ENCODE results near the gene GPC4. TPM values are rescaled to one million over a fixed set of nuclear protein-coding genes. Genes with fewer than 3 reads are reported as not detected.
A peak's percentile ranks its signal among the peaks of the same experiment; 100 is the strongest.
"Not testable (repeated sequence)": the region's sequence is repeated elsewhere in the genome, so short reads cannot be mapped to it uniquely, and the experiment has no call there.

Gene GPC4
- total RNA-seq, 1 experiment from 2014 or later: 2.5 TPM

DNA sequence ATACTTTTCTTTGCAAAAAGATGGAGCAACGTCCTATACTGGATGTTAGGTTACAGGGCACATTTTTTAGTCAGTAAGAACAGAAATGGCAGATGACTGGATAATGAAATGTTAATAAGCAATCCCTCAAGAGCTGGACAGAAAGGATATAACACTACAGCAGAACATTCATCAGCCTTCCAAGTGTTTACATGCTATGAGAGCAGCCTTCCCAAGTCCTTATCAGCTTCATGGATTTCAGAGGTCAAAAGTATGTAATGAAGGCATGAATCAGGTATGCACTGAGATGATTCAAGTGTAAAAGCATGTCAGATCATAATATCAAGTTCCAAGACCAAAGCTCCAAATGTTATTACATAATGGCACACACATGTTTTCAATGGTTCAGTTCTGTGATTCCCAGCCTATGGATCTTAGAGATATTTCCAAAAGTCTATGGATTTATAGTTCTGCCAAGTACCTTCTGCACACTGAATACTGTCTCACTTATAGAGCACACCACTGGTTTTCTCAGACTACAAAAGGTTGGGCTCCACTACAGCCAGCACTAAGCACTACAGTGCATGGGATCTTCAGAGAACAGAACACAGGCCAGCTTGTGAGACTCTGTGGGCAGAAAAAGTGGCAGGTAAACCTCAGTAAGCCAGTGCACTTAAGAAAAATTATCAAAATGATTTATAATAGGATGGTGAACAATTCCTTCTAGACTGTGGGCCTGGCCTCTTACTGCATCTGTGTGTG is 49.2 kb downstream of the GPC4 start:
- DNase-seq (ENCODE audit: low read depth): peak; percentile 4

DNA sequence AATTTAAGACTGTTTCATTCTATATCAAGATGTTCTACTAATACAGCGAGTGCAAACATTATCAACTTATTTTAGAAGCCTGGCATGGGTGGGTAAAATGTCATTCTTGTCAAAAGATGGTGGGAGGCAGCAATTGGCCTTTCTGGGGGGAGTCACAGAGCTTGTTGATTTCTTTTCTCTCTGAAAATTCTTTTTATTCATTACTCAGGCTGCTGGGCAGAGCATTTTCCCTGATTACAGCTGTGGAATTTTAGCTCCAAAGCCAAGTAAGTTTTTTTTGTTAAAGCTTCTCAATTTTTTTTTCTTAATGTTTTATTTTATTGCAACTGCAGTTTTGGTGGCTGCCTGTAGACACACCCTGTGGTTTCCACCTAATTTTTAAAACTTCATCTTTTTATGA is 50.4 kb downstream of the GPC4 start:
- no peak for DNase-seq (ENCODE audit: low read depth)

DNA sequence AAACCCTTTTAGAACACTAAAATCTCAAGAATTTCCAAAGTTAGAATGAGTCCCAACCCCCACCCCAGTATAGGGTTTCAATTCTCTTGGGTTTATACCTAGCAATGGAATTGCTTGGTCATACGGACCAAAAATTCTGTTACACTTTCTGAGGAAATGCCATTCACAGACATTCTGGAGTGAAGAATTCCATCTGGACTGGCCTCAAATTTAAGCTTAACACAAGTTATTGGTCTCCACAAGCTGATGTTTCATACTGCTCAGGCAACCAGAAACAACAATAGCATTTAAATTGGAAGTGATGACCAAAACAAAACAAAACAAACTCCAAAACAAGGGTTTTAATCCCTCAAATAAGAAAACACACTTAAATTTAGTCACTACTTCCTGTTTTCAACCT is 51.1 kb downstream of the GPC4 start:
- no peak for DNase-seq (ENCODE audit: low read depth)

DNA sequence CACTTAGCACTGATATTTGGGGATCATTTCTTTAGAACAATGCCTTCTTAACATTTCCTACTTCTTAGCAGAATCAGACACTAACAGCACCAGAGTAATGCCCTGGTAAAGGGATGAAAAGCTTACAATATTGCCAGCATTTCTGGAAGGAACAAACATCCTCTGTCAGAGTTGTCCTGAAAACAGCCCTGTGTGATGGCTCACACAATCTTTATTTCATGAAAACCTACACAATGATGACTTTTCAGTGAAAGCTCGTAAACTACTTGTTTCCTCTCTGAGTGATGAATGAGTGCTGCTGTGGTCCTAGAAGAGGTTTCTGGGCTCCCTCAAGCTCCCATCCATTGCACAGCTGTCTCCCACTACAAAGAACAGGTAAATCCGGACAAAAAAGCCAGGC is 52.8 kb downstream of the GPC4 start:
- DNase-seq (ENCODE audit: low read depth): no peak

DNA sequence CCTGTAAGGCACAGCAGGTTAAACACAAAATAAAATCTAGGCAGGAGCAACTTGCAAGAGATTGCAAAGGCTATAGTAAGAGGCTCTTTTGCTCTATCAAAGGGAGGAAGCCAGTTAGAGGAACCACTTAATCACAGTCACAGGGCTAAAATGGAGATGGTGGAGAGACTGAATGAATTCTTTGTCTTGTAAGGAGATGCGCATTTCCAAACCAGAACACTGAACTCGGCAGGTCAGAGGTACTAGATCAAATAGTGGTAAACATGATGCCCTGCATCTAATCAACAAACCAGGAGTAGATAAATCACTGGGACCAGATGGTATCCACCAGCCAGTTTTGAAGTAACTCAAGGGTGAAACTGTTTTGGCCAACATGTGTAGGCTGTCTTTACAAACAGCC is 55.8 kb downstream of the GPC4 start:
- DNase-seq (ENCODE audit: low read depth): no peak

DNA sequence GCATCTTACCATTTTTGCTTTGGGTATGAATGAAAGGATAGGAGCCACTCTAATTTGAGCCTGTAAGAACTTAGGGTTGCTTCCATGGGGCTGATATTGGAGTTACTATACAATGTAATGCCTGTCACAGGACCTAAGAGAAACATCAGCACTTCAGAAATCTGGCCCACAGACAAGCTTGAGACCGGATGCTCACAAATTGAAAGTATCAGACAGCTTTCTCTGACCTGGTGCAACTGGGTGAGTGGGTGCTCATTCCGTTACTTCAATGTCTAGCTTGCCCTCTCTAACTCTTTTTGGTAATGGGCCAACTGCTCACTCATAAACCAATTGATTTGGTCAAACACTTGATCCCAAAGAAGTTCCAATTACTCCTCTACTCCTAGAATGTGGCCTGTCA is 62.1 kb downstream of the GPC4 start:
- DNase-seq (ENCODE audit: low read depth): no peak

DNA sequence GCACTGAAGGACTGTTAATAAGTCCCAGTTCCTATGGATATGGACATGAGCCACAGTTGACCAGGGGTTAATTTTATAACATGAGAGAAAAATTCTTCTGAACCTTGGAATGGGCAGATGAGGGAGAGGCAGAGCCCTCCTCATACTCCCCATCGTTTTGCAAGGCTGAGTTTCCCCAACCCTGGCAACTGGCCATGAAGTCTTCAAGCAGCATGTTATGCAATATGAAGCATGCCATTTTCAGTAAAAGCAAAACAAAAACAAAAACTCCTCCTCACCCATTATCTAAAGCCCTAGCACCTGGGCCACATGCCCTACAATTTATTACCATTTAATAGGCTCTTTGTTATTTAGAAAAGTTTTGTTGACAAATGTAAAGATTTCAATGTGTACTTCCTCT is 64.5 kb downstream of the GPC4 start:
- no peak for DNase-seq (ENCODE audit: low read depth)

DNA sequence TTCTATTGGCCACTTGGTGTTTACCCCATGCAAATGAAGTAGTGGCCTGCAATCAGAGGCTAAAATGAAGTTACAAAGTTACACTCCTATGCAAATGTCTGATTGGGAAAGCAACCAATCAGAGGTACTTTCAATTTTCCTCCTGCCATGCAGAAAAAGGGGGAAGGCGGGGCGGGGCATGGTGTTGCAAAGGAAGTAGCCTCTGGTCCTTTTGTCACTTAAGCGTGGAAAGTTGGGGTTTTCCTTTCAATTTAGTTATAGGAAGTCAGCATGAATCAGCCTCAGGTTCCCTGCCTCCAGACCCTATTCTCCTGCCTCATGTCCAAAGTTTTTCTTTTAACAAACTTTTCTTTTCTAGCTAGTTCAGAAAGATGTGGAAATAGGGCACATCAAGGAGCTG is 69.3 kb downstream of the GPC4 start:
- no peak for DNase-seq (ENCODE audit: low read depth)

DNA sequence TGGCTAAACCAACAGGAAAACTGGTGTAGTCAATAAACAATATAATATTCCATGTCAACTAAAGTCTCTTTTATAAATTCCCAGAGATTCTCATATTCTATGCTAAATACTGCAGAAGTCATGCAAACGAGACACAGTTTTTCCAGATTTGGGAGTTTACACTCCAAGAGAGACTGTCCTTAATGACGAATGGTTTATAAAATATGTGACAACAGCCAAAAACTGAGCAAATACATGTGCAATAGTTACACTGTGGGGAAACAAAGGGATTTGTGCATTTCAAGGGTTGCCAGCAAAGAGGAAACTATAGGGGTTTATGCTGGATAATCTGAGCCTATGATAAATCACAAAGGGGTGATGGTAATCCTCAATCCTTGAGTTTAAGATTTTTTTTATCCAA is 75.7 kb downstream of the GPC4 start:
- no peak for DNase-seq (ENCODE audit: low read depth)

DNA sequence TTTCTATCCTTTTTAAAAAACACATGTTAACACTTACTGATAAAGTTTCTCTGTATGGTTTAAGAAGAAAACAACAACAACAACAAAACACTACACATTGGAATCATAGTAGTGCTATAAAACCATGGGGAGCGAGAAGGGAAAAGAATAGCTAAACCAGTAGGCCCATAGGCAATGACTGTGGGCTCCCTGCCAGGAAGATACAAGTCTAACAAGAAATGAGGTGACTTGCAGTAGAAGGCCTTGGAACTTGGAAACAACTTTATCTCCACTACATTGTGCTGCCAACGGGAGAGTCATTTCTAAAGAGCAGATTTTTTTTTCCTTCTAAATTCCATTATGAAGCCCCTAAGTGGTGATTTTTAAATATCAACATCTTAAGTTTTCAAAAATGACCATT is 78.0 kb downstream of the GPC4 start:
- DNase-seq (ENCODE audit: low read depth): no peak

DNA sequence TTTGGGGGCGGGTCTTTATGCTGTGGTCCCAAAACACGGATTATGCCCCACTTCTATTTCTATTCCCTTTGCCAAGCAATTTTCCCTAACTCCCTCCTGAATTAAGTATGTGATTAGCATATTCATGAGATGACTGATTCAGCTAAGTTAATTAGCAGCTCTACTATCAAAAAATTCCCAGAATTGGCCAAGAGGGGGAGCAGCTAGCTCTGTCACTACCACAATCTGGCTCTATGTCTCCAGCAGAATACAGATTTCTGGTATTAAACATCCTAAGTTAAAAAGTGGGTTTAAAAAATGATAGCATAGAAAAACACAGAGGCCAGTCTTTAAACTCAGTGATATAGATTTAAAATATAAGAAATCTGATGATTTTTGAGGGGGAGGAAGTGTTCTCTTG is 80.3 kb downstream of the GPC4 start:
- DNase-seq (ENCODE audit: low read depth): peak; percentile 6

DNA sequence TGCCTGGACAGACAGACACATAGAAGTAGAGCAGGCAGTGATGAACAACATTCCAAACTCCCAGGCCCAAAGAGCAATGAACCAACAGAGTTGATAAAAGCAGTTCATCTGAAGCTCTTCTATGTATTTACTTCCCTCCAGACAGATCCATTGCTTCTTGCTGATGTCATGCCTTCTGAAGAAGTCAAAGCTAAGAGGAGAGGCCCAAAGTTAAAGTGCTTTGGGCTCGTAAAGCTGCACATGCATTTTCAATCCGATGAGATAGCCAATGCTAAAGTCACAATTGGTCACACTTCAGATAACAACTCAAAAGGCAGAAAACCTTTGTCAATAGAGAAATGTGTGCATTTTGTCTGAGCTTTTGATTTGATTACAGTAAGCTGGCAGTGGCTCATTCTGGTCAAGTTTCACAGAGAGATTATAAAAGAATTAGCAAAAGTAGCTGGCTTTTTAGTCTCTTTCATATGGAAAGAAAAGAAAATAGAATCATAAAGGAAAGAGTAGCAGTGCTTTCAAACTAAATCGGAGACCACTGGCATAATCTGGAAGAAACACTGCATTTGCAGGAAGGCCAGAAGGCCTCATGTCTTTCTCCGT is 82.0 kb downstream of the GPC4 start:
- DNase-seq (ENCODE audit: low read depth): no peak

DNA sequence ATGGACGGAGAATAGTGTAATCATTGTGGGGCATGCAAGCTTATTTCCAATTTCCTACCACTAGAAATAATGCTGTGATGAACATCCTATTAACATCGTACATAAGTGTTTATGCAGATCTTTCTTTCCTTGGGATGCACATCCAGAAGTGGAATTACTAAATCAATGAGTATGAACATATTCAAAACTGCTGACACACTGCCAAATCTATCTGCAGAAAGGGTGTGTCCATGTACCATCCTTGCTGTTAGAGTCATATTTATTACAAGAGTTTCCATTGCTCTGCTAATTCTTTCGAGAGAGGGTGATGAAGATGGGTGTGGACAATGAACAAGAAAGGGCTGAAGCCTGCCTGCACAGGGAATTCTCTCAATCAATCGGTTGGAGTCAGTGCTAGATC is 82.6 kb downstream of the GPC4 start:
- DNase-seq (ENCODE audit: low read depth): no peak

DNA sequence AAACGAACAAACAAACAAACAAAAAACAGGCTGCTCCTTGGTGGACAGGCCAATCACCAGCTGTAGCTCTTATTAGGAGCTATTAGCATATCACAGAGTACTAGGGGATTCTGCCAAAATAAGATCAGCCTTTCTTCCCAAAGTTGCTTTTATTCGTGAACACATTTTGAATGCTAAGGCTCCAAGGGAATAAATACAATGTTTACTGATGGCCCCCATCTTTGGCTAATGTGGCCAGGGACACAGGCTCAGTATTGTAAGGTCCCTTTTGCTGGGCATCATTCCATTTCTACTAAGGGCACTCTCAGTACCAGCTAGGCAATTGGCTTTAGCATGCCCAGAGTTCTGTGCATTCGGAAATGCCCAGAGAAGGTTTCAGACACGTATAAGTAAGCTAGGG is 84.3 kb downstream of the GPC4 start:
- no peak for DNase-seq (ENCODE audit: low read depth)

DNA sequence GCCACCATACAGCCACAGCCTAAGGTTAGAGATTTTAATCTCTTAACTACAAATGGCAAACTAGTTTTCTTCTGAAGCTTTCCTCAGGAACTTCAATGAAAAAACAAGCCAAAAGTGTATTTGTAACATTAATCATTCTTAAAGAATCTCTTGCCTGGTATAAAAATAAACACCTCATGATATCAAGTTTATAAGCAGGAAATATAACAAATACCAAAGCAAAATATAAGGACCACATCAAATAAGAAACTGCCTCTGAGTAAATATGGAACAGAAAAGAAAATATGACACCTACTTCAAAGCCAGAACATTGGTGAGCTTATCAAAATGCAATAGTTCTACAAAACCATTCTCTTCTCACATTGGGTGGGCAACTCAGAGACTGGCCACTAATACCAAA is 89.9 kb downstream of the GPC4 start:
- no peak for DNase-seq (ENCODE audit: low read depth)

DNA sequence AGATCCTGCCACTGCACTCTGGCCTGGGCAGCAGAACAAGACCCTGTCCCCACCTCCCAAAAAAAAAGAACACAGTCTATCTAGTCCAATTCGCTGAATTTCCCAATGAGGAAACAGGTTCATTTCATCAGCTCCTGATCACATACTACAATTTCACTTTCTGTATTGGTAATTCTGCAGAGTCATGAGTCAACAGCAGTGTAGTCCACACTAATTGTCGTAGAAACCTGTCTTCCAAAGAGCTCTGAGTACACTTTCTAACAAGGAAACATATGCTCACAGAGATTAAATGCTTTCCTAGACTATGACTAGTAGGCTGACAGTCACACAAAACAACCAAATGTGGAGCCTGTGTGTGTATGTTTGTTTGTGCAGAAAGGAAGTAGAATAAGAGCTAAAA is 91.9 kb downstream of the GPC4 start:
- DNase-seq (ENCODE audit: low read depth): no peak

DNA sequence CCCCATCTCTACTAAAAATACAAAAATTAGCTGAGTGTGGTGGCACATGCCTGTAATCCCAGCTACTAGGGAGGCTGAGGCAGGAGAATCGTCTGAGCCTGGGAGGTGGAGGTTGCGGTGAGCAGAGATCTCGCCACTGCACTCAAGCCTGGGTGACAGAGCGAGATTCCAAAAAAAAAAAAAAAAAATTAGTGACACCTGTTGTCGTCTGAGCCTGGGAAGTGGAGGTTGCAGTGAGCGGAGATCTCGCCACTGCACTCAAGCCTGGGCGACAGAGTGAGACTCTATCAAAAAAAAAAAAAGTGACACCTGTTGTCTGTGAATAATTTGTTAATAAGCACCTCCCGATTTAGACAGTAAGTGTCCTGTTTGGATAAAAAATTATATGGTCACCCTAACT is 93.0 kb downstream of the GPC4 start:
- DNase-seq (ENCODE audit: low read depth): not testable (repeated sequence)

DNA sequence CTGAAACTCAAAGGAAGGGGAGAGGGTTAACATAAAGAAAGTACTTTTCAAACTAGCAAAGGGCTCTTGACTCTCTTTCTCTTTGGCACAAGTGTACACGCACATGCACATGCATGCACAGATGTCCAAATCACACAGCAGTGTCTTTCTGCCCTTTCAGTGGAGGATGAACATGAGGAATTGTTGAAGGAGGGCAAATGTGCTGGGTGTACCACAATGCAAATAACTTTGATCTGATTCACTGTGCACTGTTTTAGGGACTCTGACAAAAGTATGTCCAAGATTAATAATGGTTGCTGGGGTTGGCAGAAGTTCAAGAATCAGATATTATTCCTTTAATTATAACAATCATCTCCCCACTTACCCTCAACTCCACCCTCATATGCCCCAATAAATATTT is 93.8 kb downstream of the GPC4 start:
- no peak for DNase-seq (ENCODE audit: low read depth)

DNA sequence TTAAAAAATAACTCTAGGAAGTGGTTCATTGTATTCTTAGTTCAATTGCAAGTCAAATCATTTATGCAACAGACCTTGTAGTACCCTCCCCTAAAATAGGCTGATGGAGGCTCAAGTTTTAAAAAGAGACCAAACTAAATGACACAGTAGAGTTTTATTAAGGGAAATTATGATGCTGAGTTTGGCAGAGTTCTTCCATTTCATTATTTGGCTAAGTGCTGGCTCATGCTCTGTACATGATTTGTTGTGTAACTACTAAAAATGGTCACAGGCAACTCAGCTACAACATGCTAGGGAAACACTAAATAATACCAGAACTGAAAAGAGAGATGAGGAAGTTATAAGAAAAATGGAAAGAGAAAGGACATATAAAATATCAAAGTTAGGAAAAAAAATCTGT is 101.0 kb downstream of the GPC4 start:
- no peak for DNase-seq (ENCODE audit: low read depth)

DNA sequence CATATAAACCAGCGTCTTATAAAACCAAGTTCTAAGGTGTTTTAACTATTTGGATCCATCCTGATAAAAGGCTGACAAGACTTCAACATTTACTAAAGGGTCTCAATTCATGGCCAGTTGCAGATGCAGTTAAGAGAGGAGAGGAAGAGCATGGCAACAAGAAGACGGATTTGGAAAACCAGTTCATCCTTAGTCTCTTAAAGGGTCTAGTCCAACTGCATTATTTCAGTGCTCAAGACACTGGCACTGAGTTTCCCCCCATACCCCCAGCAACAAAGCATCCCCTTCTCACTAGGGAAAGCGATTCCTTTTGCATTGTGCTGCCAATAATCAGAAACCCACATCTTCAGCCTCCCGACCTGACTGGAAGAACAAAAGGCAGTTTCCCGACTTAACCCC is 106.8 kb downstream of the GPC4 start:
- no peak for DNase-seq (ENCODE audit: low read depth)

DNA sequence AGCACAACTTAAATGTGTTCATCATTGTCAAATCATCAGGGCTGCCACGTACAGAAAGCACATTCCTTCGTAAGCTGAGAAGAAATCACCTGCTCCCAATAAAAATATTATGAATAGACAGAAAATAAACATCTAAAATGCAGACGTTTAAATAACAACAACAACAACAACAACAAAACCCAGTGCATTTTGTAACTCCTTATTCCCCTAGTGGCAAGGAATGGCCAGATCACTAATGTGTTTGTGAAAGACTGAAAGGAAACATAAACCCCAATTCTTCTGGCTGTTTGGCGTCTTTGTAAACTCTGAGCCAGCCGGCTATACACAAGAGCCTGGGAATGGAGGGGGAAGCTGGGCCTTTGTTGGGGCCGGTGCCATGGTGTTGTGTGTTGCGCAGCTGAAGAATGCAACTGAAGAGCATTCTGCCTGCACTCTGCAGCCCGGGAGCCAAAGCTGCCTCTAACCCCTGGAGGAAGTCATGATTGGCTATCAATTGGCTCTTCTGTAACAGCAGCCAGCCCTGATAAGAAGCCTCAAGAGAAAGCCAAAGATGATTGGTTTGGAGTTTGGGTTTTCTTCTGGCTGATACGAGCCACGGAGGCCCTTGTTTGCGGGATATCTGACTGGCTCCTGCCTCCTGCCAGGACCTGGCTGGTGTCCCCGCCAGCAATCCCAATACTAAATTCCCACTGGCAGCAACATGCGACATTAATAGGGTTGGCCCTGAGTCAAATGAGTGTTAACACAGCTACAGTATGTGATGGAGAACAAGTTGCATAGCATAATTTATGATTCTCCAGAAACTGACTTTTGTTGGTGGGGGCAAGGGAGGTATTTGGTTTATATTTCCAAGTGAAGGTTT is 107.4 kb downstream of the GPC4 start:
- DNase-seq (ENCODE audit: low read depth): no peak

DNA sequence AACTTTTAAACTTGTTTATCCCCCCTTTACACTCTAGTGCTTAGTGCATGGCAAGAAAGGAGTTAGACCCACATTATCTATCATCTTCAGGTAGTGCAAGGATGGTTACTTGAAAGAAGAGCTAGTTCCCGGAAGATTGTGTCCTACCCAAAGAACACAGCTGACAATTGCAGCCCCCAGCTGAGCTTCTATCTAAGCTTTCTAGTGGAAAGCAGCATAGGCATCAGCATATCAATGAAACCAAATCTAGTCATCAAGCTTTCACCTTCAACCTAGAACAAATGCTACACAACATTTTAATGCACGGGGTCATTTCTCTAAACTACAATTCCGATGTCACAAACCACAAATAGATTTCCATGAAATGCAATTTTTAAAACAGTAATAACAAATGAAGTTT is 108.2 kb downstream of the GPC4 start:
- DNase-seq (ENCODE audit: low read depth): no peak

DNA sequence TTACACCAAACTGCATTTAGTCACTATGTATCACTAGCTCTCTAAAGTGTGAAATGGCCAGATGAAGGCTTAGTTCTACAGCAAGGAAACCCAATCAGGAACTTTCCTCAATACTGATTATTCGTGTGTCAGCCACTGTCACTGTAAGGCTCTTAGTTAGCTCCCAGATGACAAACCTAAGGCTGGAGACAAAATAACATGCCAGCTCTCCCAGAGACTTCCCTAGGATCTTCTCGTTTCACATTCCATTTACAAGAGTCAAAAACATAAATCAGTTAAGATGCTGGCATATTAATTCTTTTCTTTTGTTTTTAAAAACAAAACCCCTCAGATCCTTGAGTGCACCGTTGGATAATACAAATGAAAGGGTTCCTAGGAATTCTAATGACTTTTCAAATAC is 109.0 kb downstream of the GPC4 start:
- no peak for DNase-seq (ENCODE audit: low read depth)
